Muscle of leg (tissue), 11 donors: Measurements from ENCODE around the gene CAMKK1. TPM values are rescaled to one million over a fixed set of nuclear protein-coding genes. Genes with fewer than 3 reads are reported as not detected.

Source experiments
- DNase-seq: peaks from one replicate; pipeline ENCODE4 v3.0.0; 2013
- H3K27ac ChIP-seq: one replicate; pipeline ENCODE4 v1.5.1; 2013; ENCODE audit warnings: mild to moderate bottlenecking, low read length, control low read depth
- H3K27me3 ChIP-seq: one replicate; pipeline ENCODE4 v1.6.1; 2013; ENCODE audit warnings: low read length; ENCODE audit not compliant: control insufficient read depth, insufficient read depth
- H3K36me3 ChIP-seq: one replicate; pipeline ENCODE4 v1.6.1; 2013; ENCODE audit warnings: low read length; ENCODE audit not compliant: control insufficient read depth, insufficient read depth
- H3K4me1 ChIP-seq: one replicate; pipeline ENCODE4 v1.6.1; 2013; ENCODE audit warnings: low read length; ENCODE audit not compliant: control insufficient read depth, insufficient read depth
- H3K4me3 ChIP-seq: one replicate; pipeline ENCODE4 v1.5.1; 2013; ENCODE audit warnings: low read length, control low read depth
- H3K9me3 ChIP-seq: replicated peaks from 2 replicates; pipeline ENCODE4 v1.6.1; 2013; ENCODE audit warnings: low read depth, low read length; ENCODE audit not compliant: control insufficient read depth
- WGBS: methylation state at CpG from one replicate; pipeline ENCODE4 v1.1.5; 2013; ENCODE audit warnings: missing lambda C conversion rate; ENCODE audit not compliant: insufficient coverage; 5-methylcytosine and 5-hydroxymethylcytosine counted together
- polyA plus RNA-seq, 8 donors: library from polyadenylated mRNA; unstranded; fragments of 120-200 nt; gene quantifications; one replicate each; pipeline versions ENCODE4 v1.2.1 to v1.2.3, GENCODE V29; 2013; ENCODE audit warnings: inconsistent platforms in 1 of 8, low replicate concordance in 1 of 8; ENCODE audit not compliant: insufficient read length in 8 of 8, insufficient read depth in 1 of 8
- total RNA-seq: library from RNA; stranded (reverse); fragments of 120-200 nt; gene quantifications from one replicate; pipeline ENCODE4 v1.2.4, GENCODE V29; 2013

The CAMKK1 gene
- total and polyA plus RNA-seq, 9 donors = 5.9 to 9.5 (median 7.6) TPM

DNA sequence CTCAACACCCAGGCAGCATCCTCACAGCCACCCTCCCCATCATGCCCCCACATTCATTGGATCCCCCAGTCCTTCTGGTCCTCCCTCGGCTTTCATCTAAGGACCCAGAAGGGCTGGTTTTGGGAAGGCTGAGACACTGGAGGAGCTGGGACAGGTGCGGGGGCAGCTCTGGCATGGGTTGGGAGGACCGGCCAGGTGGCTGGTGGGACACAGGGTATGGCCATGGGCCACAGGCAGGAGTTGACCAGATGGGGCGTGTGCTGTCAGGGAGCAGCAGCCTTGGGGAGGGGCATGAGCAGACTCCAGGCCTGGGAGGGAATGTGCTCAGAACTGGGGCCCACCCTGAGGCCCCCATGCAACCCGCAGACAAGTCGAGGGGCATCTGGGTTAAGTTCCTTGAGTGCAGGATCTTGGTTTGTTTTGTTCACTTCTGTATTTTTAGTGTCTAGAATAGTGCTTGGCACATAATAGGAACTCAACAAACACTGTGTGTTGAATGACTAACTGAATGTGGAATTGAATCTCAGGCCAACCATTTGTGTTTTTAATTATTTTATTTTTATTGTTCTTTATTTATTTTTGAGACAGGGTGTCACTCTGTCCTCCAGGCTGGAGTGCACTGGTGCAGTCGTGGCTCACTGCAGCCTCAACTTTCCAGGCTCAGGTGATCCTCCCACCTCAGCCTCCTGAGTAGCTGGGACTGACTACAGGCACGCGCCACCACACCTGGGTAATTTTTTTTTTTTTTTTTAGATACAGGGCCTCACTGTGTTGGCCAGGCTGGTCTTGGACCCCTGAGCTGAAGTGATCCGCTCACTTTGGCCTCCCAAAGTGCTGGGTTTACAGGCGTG, 17.8 kb upstream of the CAMKK1 start:
- Histone ChIP-seq H3K4me1 (peaks cover 38% of the 10 kb centered on the region), H3K4me3 (no peak overlapping the region), H3K27ac (peak overlapping the region; percentile 42)

DNA sequence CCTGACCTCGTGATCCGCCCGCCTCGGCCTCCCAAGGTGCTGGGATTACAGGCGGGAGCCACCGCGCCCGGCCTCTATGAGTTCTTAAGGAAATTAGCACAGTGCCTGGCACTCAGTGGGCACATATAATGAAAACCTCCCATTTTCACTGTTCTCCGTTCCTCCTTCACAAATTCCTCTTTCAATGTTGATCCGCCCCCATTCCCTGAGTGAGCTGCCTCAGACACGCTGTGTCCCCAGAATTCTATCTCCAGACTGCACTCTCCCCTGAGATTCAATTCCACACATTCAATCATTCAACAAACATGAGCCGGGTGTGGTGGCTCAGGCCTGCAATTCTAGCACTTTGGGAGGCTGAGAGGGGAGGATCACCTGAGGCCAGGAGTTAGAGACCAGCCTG, 16.4 kb upstream of the CAMKK1 start:
- H3K27ac ChIP-seq = no peak overlapping the region
- no peaks in the 10 kb centered on the region for H3K27me3 ChIP-seq
- H3K36me3 ChIP-seq = no peaks in the 10 kb centered on the region
- H3K4me3 ChIP-seq = no peak overlapping the region
- 82% methylated on average over 7 of the region's 12 CpGs for WGBS
- DNase-seq = no peak
- H3K9me3 ChIP-seq = no peaks in the 10 kb centered on the region
- H3K4me1 ChIP-seq = peaks cover 39% of the 10 kb centered on the region

More for the DNA sequence above, 17.8 kb upstream of the CAMKK1 start:
- no peaks in the 10 kb centered on the region for H3K36me3 ChIP-seq
- H3K9me3 ChIP-seq = no peaks in the 10 kb centered on the region
- no peak for DNase-seq
- WGBS = 81% methylated on average over 5 of the region's 11 CpGs
- H3K27me3 ChIP-seq = no peaks in the 10 kb centered on the region

DNA sequence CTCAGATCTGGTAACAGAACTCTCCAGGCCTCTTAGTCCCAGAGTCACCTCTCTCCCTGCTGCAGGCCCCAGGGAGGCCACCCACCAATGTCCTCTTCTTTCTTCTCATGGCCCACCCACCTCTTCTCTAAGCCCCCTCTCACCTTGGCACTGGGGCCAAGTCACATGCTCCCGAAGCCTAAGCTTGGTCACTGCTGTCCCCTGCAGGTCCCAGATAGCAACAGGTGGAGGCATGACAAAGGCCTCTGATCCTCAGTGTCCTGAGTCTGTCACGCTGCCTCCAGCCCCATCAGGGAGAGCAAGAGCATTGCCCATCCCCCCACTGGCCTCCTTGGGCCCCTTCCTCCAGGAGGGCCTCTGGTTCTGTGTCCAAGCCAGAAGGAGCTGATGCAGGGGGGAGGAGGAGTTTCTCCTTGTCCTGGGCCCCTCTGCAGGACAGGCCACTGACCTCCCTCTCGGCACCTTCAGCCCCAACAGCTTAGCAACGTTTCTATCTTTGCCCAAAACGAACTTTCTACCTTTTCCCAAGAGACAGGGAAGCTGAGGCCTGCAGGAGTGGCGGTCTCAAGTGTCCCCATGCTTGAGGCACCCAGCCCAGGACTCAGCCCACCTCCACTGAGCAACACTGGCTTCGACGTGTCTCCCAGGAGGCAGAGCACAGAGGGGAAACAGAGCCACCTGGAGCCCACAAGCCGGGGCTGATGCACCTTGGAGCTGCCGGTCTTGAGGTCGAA, 14.8 kb upstream of the CAMKK1 start:
- H3K4me3 ChIP-seq = no peak overlapping the region
- peaks cover 44% of the 10 kb centered on the region for H3K4me1 ChIP-seq
- no peaks in the 10 kb centered on the region for H3K27me3 ChIP-seq
- no peak overlapping the region for H3K27ac ChIP-seq
- no peaks in the 10 kb centered on the region for H3K9me3 ChIP-seq
- no peak for DNase-seq
- WGBS = 58% methylated on average over 11 of the region's 11 CpGs
- no peaks in the 10 kb centered on the region for H3K36me3 ChIP-seq

DNA sequence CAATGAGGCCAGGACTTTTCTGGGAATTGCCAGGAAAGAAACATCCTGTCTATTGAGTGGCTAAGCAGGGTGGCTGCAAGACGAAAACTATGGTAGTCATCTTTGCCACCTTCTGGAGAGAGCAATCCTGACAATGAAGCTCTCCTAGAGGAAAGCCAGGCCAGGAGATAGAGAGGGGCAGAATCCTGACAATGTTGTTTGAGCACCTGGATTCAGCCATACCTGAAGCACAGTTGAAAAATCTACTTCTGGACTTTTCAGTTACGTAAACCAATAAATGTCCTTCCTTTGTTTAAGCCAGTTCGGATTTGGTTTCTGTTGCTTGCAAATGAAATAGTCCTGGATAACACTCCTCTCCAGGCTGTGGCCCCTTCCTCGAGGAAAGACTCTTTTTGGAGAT, 14.0 kb upstream of the CAMKK1 start:
- no peaks in the 10 kb centered on the region for H3K9me3 ChIP-seq

DNA sequence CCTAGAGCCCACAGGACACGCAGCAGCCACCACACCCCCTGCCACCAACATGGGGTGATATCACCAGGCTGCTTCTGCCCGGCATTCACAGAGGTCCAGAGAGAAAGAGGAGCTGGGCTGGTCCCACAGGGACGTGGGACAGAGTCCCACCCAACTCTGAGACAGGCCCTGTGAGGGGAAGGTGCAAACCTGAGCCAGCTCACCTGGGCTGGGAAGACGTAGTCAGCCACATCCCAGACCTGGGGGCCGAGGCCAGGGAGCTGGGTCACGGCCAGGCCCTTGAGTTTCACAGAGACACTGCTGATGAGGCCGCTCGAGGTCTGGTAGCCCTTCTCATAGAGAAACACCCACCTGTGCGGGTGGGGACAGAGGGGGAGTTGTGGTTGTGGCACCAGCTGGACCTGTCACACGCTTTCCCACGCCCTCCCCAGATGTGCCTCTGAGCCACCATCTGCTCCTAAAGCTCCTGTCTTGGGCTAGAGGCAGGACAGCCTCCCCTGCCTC, 12.2 kb upstream of the CAMKK1 start:
- Histone ChIP-seq H3K9me3 (no peaks in the 10 kb centered on the region), H3K27me3 (no peaks in the 10 kb centered on the region), H3K4me1 (peaks cover 33% of the 10 kb centered on the region), H3K4me3 (no peak overlapping the region), H3K36me3 (no peaks in the 10 kb centered on the region), H3K27ac (no peak overlapping the region)
- 72% methylated on average over 5 of the region's 11 CpGs for WGBS
- no peak for DNase-seq

More for the DNA sequence above, 14.0 kb upstream of the CAMKK1 start:
- H3K4me3 ChIP-seq = no peak overlapping the region
- no peak overlapping the region for H3K27ac ChIP-seq
- peaks cover 43% of the 10 kb centered on the region for H3K4me1 ChIP-seq
- no peaks in the 10 kb centered on the region for H3K27me3 ChIP-seq
- no peak for DNase-seq
- 76% methylated on average over 2 of the region's 4 CpGs for WGBS
- no peaks in the 10 kb centered on the region for H3K36me3 ChIP-seq

DNA sequence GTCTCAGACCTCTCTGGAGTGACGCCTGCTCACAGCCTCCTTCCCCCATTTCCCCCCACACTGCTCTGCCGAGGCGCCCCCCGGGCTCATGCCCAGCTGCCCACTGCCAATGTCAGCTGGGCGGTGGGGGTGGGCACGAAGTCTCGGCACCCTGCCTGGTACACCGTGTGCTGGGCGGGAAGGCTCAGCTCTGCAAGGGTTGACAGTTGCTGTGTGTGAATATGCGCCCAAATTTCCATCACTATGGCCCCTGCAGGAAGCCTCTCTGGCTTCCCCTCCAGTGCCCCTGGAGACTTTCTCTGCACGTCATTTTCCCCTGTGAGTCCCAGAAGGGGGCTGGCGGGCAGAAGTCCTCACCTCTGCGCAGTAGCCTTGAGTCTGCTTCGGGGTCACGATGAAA, 11.6 kb upstream of the CAMKK1 start:
- peaks cover 33% of the 10 kb centered on the region for H3K4me1 ChIP-seq
- 64% methylated on average over 8 of the region's 15 CpGs for WGBS
- H3K27ac ChIP-seq = peak overlapping the region; percentile 21
- H3K4me3 ChIP-seq = no peak overlapping the region
- DNase-seq = no peak
- no peaks in the 10 kb centered on the region for H3K9me3 ChIP-seq
- H3K36me3 ChIP-seq = no peaks in the 10 kb centered on the region
- H3K27me3 ChIP-seq = no peaks in the 10 kb centered on the region

DNA sequence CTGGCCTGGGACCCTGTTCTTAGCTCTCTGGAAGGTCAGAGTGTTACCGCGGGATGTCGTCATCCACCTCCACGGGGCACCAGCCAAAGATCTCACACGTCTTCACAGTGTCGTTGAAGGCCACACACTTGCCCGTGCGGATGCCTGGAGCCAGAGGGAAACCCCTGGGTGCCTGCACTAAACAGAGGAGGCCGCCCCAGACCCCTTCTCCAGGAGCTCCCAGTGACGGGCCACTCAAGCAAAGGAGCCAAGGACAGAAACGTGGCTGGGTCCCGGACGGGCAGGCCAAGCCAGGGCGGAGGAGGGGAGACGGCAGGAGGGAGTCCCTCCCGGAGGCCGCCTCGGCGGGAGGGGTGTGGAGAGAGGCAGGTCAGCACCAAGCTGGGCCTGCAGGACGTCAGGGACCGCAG, 11.0 kb upstream of the CAMKK1 start:
- 47% methylated on average over 13 of the region's 21 CpGs for WGBS
- Histone ChIP-seq H3K9me3 (no peaks in the 10 kb centered on the region), H3K4me1 (peaks cover 33% of the 10 kb centered on the region), H3K27me3 (no peaks in the 10 kb centered on the region), H3K27ac (peak overlapping the region; percentile 21), H3K36me3 (no peaks in the 10 kb centered on the region), H3K4me3 (no peak overlapping the region)
- no peak for DNase-seq

DNA sequence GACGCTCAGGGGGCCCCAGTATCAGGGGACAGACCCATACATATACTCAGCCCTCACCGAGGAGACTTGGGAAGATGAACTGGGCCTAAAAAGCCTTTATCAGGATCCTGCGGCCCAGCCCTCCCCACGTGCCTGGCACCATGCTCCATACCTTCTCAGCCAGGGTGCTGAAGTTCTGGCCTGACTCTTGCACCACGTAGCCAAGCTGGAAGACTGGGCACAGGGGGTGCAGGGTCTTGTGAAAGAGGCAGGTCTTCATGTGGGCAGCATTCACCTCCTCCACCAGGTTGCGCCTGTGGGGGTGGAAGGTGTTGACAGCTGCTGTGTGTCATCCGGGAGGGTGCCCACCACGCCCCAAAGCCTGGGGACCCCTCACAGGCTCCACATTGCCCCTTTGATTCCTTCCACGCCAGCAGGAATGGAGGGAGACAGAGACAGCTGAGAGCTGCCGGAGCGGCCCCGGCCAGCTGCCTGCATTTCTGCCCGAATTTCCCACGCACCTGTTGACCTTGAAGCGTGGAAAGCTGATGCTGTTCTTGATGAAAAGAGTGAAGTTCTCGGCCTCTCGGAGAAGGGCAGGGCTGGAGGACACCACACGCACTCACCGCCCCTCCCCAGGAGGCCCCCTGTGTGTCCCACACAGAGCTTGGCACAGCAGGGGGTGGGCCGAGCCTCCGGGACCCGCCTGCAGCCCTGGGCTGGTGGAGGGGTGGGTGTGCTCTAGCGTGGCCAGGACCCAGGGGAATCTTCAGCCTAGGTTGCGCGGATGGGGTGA, 10.4 kb upstream of the CAMKK1 start:
- no peak overlapping the region for H3K4me3 ChIP-seq
- H3K27ac ChIP-seq = peak overlapping the region; percentile 56
- no peak for DNase-seq
- WGBS = 83% methylated on average over 9 of the region's 25 CpGs
- no peaks in the 10 kb centered on the region for H3K9me3 ChIP-seq
- H3K27me3 ChIP-seq = no peaks in the 10 kb centered on the region
- H3K36me3 ChIP-seq = no peaks in the 10 kb centered on the region
- peaks cover 33% of the 10 kb centered on the region for H3K4me1 ChIP-seq

DNA sequence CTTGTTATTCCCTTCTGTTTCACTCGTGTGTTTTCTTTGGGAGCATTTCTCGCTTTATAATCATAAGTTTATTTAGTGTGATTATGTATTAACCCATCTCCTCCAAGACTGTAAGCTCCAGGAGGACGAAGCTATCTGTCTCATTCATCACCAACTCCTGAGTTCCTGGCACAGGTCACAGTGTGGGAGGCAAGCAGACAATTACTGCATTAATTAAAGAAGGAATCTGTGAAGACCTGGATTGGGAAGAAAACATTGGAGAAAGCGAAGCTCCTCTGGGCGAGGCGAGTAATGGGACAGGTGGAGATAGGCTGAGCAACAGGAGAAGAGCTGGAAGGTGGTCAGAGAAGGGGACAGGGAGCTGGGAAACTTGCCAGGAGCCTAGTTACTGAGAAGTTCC, 7.8 kb upstream of the CAMKK1 start:
- H3K4me1 ChIP-seq = peaks cover 40% of the 10 kb centered on the region
- H3K36me3 ChIP-seq = no peaks in the 10 kb centered on the region
- H3K4me3 ChIP-seq = no peak overlapping the region
- WGBS = 70% methylated on average over 3 of the region's 6 CpGs
- H3K27me3 ChIP-seq = no peaks in the 10 kb centered on the region
- no peaks in the 10 kb centered on the region for H3K9me3 ChIP-seq
- DNase-seq = no peak
- H3K27ac ChIP-seq = no peak overlapping the region

DNA sequence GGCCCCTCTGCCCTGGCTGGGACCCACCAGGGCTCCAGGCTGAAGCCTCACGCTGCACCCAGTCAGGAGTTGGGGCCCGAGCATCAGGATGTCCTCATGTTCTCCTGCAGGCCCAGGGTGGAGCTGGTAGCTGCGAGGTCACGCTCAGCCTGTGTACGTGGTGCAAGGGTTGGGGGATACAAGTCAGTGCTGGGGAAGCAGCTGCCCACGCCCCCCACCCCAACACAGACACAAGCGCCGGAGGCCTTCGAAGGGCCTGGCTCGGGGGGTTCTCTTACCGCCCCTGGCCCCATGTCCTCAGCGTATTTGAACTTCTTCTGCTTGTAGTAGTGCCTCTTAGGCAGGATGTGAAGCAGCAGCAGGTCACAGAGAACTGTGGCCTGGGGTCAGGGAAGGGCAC, 4.9 kb upstream of the CAMKK1 start:
- no peak overlapping the region for H3K4me3 ChIP-seq
- 96% methylated on average over 4 of the region's 12 CpGs for WGBS
- H3K9me3 ChIP-seq = no peaks in the 10 kb centered on the region
- no peak overlapping the region for H3K27ac ChIP-seq
- no peaks in the 10 kb centered on the region for H3K36me3 ChIP-seq
- H3K4me1 ChIP-seq = peaks cover 37% of the 10 kb centered on the region
- no peak for DNase-seq
- H3K27me3 ChIP-seq = no peaks in the 10 kb centered on the region
